Endothelial cell of umbilical vein (primary cell): ENCODE data around the gene SKIC8. TPM values are rescaled to one million over a fixed set of nuclear protein-coding genes. Genes with fewer than 3 reads are reported as not detected.

ENCODE experiments used
- BruUV-seq: library from RNA; stranded (reverse); fragments of 400-500 nt; replicated peaks from 2 replicates; lab custom pipeline; 2021; lab: Mats Ljungman, UMichigan
- CTCF ChIA-PET: fragments of 300-600, 350-600 bp; sonication (Branson Sonifier 250); formaldehyde crosslinking; loops from one replicate; lab custom pipeline; 2021; ENCODE audit warnings: antibody characterized with exemption, inconsistent platforms; lab: Charles Lee
- POLR2A ChIA-PET: fragments of 300-600, 350-600 bp; sonication (Branson Sonifier 250); formaldehyde crosslinking; loops from one replicate; lab custom pipeline; 2021; ENCODE audit warnings: antibody characterized with exemption, inconsistent platforms; lab: Charles Lee
- DNase-seq: peaks from one replicate; pipeline ENCODE4 v3.0.0-alpha.2; 2011; ENCODE audit warnings: low read depth, low spot score
- FAIRE-seq: peaks from 2 replicates; lab custom pipeline; 2011; peaks lifted over from hg19 to GRCh38; lab: Jason Lieb, UNC
- H2AFZ ChIP-seq: 2 replicates; pipeline ENCODE4 v1.6.0; 2012; ENCODE audit warnings: low read depth, low read length, control low read depth, inconsistent platforms
- H3K27ac ChIP-seq: 2 replicates; pipeline ENCODE4 v1.5.1; 2011; ENCODE audit warnings: low read depth, mild to moderate bottlenecking, control low read depth, low read length, moderate library complexity; ENCODE audit not compliant: insufficient read depth
- H3K27me3 ChIP-seq, 2 experiments: 2 replicates each; pipeline versions ENCODE4 v1.6.0 to v1.6.1; 2011; ENCODE audit warnings: low read length in 2 of 2, mixed read lengths in 1 of 2; ENCODE audit not compliant: control insufficient read depth in 2 of 2, insufficient read depth in 2 of 2
- H3K36me3 ChIP-seq, 2 experiments: 2 replicates in 1 of 2; 3 replicates in 1 of 2; pipeline ENCODE4 v1.5.1; 2011; ENCODE audit warnings: low read length in 2 of 2, mild to moderate bottlenecking in 1 of 2, moderate library complexity in 1 of 2; ENCODE audit not compliant: control insufficient read depth in 2 of 2, insufficient read depth in 2 of 2; ENCODE audit errors: extremely low read depth in 1 of 2
- H3K4me1 ChIP-seq: 3 replicates; pipeline ENCODE4 v1.5.1; 2011; ENCODE audit warnings: mild to moderate bottlenecking, low read length; ENCODE audit not compliant: control insufficient read depth, insufficient read depth; ENCODE audit errors: extremely low read depth
- H3K4me2 ChIP-seq: 2 replicates; pipeline ENCODE4 v1.6.1; 2011; ENCODE audit warnings: low read length, control low read depth, mixed read lengths; ENCODE audit not compliant: insufficient read depth
- H3K4me3 ChIP-seq, 3 experiments: fragments of 200-600 bp in 1 of 3; sonication (generic), shearing (Covaris generic) in 1 of 3; replicated peaks in 1 of 3; 2 replicates each; pipeline ENCODE4 v1.5.1; 2011 to 2016; ENCODE audit warnings: control low read depth in 3 of 3, low read length in 3 of 3, mild to moderate bottlenecking in 2 of 3, inconsistent platforms in 1 of 3, low read depth in 1 of 3, moderate library complexity in 1 of 3; ENCODE audit not compliant: insufficient read depth in 1 of 3
- H3K79me2 ChIP-seq: 2 replicates; pipeline ENCODE4 v1.6.0; 2012; ENCODE audit warnings: low read length, inconsistent platforms; ENCODE audit not compliant: control insufficient read depth, insufficient read depth
- H3K9ac ChIP-seq: replicated peaks from 2 replicates; pipeline ENCODE3; 2011; ENCODE audit warnings: low read length, control low read depth; ENCODE audit not compliant: insufficient read depth; ENCODE audit errors: extremely low read depth
- H3K9me1 ChIP-seq: replicated peaks from 3 replicates; pipeline ENCODE4 v1.6.0; 2011; ENCODE audit warnings: mild to moderate bottlenecking, low read length; ENCODE audit not compliant: control insufficient read depth, insufficient read depth; ENCODE audit errors: extremely low read depth
- H3K9me3 ChIP-seq: replicated peaks from 2 replicates; pipeline ENCODE4 v1.5.1; 2012; ENCODE audit warnings: low read length, inconsistent platforms; ENCODE audit not compliant: control insufficient read depth, insufficient read depth
- H4K20me1 ChIP-seq: replicated peaks from 2 replicates; pipeline ENCODE3; 2011; ENCODE audit warnings: mild to moderate bottlenecking, low read length; ENCODE audit not compliant: control insufficient read depth, insufficient read depth; ENCODE audit errors: extremely low read depth
- CTCF ChIP-seq, 2 donors: IDR thresholded peaks; 1 replicate in 1 of 2; 2 replicates in 1 of 2; pipeline ENCODE4 v1.5.1; 2011; ENCODE audit warnings: low read length in 2 of 2, mild to moderate bottlenecking in 2 of 2, moderate library complexity in 2 of 2, control low read depth in 1 of 2, inconsistent platforms in 1 of 2, low read depth in 1 of 2; ENCODE audit not compliant: insufficient read depth in 1 of 2; ENCODE audit errors: extremely low read depth in 1 of 2
- EZH2 ChIP-seq: IDR thresholded peaks from 2 replicates; pipeline ENCODE4 v1.6.1; 2012; ENCODE audit warnings: borderline replicate concordance, low read depth, mild to moderate bottlenecking, moderate library complexity, low read length, inconsistent platforms; ENCODE audit not compliant: severe bottlenecking
- FOS ChIP-seq: IDR thresholded peaks from 2 replicates; pipeline ENCODE4 v1.6.1; 2011; ENCODE audit warnings: mild to moderate bottlenecking, low read length, moderate library complexity, borderline replicate concordance; ENCODE audit not compliant: insufficient read depth
- JUN ChIP-seq: IDR thresholded peaks from 2 replicates; pipeline ENCODE4 v1.6.1; 2011; ENCODE audit warnings: borderline replicate concordance, low read depth; ENCODE audit not compliant: insufficient read length, insufficient read depth
- MYC ChIP-seq: IDR thresholded peaks from one replicate; pipeline ENCODE4 v1.6.1; 2011; ENCODE audit warnings: mild to moderate bottlenecking, low read depth, low read length
- dilution Hi-C: fragments of 300-500 bp; cut with MboI; formaldehyde crosslinking; loops from one replicate; pipeline ENCODE4 v1.15.0; 2019; ENCODE audit warnings: low sequenced_read_pairs; ENCODE audit not compliant: extremely low pct_ligation_motif_present
- intact Hi-C: fragments of 100-400 bp; cut with micrococcal nuclease; formaldehyde crosslinking; loops from one replicate; pipeline ENCODE4 v1.10.0; 2022
- polyA plus RNA-seq, 4 experiments: library from polyadenylated mRNA; depleted of rRNA in 3 of 4; stranded (reverse) in 3 of 4; unstranded in 1 of 4; fragments of >200 nt; gene quantifications; 2 replicates each; pipeline versions ENCODE4 v1.2.1 to v1.2.3, GENCODE V29; 2011 to 2012; ENCODE audit warnings: missing spikeins in 1 of 4
- total RNA-seq: library from RNA; stranded (reverse); gene quantifications from 2 replicates; pipeline ENCODE4 v1.2.3, GENCODE V29; 2021

SKIC8 gene
- total and polyA plus RNA-seq, 2 donors (not counting 3 experiments of a cell fraction or from before 2014, with no cell fraction given) = 49.7 to 95.0 TPM

DNA sequence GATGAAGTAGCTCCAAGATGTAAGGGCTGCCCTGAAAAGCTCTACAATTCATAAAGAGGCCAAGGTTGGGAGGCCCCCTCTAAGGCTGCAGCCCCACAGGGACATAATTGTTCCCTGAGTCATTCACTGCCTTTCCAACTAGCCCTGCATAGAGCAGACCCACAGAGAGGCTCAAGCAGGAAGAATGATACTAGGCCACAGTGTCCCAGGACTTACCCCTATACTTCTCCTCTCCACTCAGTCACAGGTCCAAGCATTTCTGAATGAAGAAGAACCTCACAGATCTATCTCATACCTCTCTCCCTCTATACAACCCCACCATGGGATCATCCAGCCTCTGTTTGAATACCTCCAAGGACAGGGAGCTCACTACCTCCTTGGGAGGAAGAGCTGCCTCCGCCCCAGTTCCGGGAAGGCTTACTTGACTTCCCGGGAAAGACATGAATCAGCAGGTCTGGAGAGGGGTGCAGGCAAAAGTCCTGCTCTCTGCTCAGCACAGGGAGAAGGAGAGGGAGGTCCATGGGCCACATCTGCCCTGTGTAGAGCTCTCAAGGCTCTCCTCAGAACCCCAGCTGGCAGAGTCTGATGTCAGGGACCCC is 6.9 kb upstream of the SKIC8 start:
- dilution Hi-C loops = no loop called here
- intact Hi-C loops = loop anchor here (5.0 kb wide), 1 partner anchor 311 kb away; no protein-coding TSS in a partner anchor
- H3K79me2 ChIP-seq = no peaks in the 10 kb centered on the region
- no peak overlapping the region for H3K4me3 ChIP-seq
- H3K27me3 ChIP-seq = peaks cover under 1 to 5% of the 10 kb centered on the region in 2 experiments
- H3K4me2 ChIP-seq = no peak overlapping the region
- no peaks in the 10 kb centered on the region for H4K20me1 ChIP-seq
- no peaks in the 10 kb centered on the region for H3K36me3 ChIP-seq
- peaks cover 3% of the 10 kb centered on the region for H3K4me1 ChIP-seq
- ChIA-PET POLR2A (no interaction called here), CTCF (interaction anchor here (1.5 to 14.6 kb wide), 2 partner anchors 114 to 132 kb away, joined by 6 to 367 read pairs; partner anchors contain the start of gene IREB2)
- no TSS peak for BruUV-seq
- no peak for DNase-seq
- no peak overlapping the region for H3K9ac ChIP-seq
- H2AFZ ChIP-seq = peak overlapping the region; percentile 36
- H3K9me3 ChIP-seq = no peaks in the 10 kb centered on the region
- no peaks in the 10 kb centered on the region for H3K9me1 ChIP-seq
- no peak for FAIRE-seq
- TF ChIP-seq JUN = no peak
- peak; percentile 29 for TF ChIP-seq FOS
- no peak for TF ChIP-seq CTCF (IDR thresholded peaks at IDR 0.05; ENCODE audit: extremely low read depth in 1 of 2, insufficient read depth in 1 of 2, low read depth in 1 of 2, low read length in 2 of 2)
- TF ChIP-seq EZH2 = no peak
- no peak for TF ChIP-seq MYC
- no peak overlapping the region for H3K27ac ChIP-seq
